Measurements from ENCODE around the gene SYTL2.
"Not testable (repeated sequence)": the region's sequence is repeated elsewhere in the genome, so short reads cannot be mapped to it uniquely, and the experiment has no call there.

Gene SYTL2

DNA sequence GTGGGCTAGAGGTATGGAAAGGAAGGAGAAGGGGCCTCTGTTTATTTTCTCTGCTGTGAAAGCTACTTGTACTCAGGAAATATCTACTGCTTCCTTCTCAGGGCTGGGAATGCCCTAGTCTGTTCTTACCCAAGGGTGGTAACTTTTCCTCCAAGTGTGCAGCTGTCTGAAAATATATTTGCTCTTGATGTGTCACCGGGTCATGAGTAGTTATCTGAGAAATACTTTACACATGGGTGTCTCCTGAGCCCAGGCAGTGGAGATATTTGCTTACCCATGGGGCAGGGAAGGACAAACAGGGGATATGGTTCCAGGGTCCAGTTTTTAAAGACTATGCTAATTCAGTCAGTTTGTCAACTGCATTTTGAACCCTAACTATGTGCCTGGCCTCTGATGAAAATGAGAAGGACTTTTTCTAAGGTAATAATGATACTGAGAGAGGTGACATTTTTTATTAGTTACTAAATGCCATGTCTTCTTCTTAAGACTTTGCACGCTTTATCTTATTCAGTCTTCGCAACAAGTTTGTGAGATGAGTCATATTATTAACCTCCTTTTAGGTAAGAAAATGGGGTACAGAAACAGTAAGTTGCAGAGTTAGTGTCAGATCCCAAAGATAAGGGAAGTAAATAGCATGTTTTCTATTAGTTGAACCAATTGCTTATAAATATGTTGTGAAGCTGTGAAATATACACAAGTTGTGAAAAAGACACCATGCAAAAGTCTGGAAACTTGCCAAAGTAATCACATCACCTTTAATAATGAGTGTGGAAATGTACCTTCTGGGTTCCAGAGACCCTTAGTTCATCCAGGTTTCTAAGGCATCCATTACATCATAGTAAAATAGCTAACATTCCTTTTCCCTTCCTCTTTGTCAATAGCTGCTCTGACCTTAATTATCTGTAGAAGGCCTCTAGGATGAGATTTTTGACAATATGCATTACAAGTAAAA, 22.9 kb downstream of the SYTL2 start:
- TF ChIP-seq, protein P1, sequence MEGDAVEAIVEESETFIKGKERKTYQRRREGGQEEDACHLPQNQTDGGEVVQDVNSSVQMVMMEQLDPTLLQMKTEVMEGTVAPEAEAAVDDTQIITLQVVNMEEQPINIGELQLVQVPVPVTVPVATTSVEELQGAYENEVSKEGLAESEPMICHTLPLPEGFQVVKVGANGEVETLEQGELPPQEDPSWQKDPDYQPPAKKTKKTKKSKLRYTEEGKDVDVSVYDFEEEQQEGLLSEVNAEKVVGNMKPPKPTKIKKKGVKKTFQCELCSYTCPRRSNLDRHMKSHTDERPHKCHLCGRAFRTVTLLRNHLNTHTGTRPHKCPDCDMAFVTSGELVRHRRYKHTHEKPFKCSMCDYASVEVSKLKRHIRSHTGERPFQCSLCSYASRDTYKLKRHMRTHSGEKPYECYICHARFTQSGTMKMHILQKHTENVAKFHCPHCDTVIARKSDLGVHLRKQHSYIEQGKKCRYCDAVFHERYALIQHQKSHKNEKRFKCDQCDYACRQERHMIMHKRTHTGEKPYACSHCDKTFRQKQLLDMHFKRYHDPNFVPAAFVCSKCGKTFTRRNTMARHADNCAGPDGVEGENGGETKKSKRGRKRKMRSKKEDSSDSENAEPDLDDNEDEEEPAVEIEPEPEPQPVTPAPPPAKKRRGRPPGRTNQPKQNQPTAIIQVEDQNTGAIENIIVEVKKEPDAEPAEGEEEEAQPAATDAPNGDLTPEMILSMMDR (IDR thresholded peaks at IDR 0.05; ENCODE audit: low read depth, low read length), result no peak
- no peaks in the 10 kb centered on the region for H3K36me3 ChIP-seq
- DNase-seq, result no peak
- H3K27me3 ChIP-seq, result peaks cover 9% of the 10 kb centered on the region; the same call in 1 of the 2 replicates
- H3K9me3 ChIP-seq, result no peaks in the 10 kb centered on the region
- no peaks in the 10 kb centered on the region for H3K4me1 ChIP-seq
- H3K4me3 ChIP-seq (ENCODE audit: low read depth, low read length), result no peak overlapping the region

DNA sequence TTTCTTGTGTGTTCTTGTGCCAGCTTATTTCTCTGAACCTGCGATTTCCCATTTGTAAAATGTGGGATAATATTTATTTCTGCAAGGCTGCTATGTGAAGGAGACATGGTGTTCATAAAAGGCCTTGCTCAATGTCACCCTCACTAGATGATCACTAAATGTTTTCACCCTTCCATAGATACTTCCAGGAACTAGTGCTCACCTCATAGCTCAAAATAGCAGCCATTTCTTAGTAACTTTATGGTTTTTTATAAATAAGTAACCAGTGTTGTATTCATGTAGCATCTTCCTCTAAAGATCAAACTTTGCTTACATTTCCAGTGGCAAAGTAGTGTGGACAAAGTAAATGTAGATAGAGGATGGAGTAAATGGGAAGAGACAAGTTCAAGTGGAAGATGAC, 23.8 kb downstream of the SYTL2 start:
- no peaks in the 10 kb centered on the region for H3K4me1 ChIP-seq
- DNase-seq, result no peak
- TF ChIP-seq, protein P1 (IDR thresholded peaks at IDR 0.05; ENCODE audit: low read depth, low read length), result no peak

DNA sequence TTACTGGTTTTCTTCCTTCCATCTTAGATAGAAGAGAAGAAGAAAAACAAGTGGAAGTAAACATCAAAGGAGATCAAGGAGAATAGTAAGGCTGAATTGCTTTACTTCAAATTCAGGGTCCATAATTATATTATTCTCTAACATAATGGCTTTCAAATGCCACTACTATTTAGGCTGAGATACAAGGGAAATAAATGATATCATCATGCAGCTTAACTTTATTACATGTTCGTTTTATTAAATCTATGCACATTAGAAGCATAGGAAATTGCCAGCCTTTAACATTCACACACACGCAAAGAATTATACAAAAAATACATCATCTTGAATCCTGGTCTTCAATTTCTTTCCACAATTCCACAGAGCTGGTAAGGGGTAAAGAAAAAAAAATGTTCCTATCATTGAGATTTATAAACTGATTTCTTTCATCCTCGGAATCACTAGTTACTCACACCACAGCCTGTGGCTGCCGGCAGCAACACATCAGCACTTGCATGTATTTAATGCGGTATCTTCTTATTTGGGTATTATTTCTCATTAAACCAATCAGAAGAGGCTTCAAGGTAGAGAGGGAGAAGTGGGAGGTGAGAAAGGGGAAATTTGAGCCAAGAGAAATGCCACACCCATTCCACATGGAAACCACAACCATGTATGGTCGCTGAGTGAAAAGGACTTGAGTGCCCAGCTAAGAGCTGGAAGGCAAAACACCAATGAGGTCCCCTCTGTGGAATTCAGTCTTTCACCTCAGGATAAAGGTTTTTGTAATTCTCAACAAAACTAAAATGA, 26.3 kb downstream of the SYTL2 start:
- H3K9me3 ChIP-seq, result no peaks in the 10 kb centered on the region
- TF ChIP-seq, protein P1 (IDR thresholded peaks at IDR 0.05; ENCODE audit: low read depth, low read length), result no peak
- no peaks in the 10 kb centered on the region for H3K36me3 ChIP-seq
- no peaks in the 10 kb centered on the region for H3K4me1 ChIP-seq
- DNase-seq, result no peak
- no peak overlapping the region for H3K4me3 ChIP-seq (ENCODE audit: low read depth, low read length)
- peaks cover 9% of the 10 kb centered on the region; the same call in 1 of the 2 replicates for H3K27me3 ChIP-seq

More for the DNA sequence above, 23.8 kb downstream of the SYTL2 start:
- Histone ChIP-seq H3K4me3 (ENCODE audit: low read depth, low read length) (no peak overlapping the region), H3K36me3 (no peaks in the 10 kb centered on the region), H3K27me3 (peaks cover 9% of the 10 kb centered on the region; the same call in 1 of the 2 replicates), H3K9me3 (no peaks in the 10 kb centered on the region)

DNA sequence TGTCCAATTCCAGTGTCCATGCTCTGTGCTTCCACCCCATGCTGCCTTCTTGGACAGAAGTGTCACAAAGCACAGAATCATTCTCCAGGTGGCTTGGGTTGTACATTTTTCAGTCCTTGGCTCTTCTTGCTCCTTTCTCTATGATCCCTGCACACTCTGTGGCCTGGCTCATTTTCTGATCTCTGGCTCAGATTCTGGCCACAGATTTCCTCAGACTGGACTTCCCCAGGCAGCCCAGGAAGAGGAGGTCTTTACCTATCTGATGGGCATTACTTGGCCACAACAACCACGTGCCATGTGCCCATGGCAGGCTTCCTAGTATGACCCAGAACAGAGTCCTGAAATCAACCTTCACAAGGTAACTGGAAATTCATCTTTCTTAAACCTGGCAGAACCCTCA, 27.2 kb downstream of the SYTL2 start:
- Histone ChIP-seq H3K27me3 (peaks cover 9% of the 10 kb centered on the region; the same call in 1 of the 2 replicates), H3K4me3 (ENCODE audit: low read depth, low read length) (no peak overlapping the region), H3K36me3 (no peaks in the 10 kb centered on the region), H3K4me1 (no peaks in the 10 kb centered on the region), H3K9me3 (no peaks in the 10 kb centered on the region)
- no peak for DNase-seq
- TF ChIP-seq, protein P1 (IDR thresholded peaks at IDR 0.05; ENCODE audit: low read depth, low read length), result no peak

DNA sequence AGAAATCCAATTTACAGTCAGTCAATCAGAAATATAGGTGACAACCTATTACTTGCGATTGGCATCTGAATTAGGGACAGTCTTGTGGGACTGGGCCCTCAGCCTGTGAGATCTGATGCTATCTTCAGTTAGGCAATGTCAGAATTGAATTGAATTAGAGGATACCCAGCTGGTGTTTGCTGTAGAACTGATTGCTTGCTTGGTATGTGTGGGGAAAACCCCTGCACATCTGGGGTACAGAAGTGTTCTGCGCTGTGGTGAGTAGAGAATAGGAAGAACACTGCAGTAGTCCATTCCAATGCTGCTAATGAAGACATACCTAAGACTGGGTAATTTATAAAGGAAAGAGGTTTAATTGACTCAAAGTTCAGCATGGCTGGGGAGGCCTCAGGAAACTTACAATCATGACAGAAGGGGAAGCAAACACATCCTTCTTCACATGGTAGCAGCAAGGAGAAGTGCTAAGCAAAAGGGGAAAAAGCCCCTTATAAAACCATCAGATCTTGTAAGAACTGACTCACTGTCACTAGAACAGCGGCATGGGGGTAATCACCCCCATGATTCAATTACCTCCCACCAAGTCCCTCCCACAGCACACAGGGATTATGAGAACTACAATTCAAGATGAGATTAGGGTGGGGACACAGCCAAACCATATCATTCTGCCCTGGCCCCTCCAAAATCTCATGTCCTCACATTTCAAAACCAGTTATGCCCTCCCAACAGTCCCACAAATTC, 30.0 kb downstream of the SYTL2 start:
- not testable (repeated sequence) for H3K4me3 ChIP-seq (ENCODE audit: low read depth, low read length); DNase-seq; H3K4me1 ChIP-seq; H3K9me3 ChIP-seq; H3K27me3 ChIP-seq; H3K36me3 ChIP-seq

All from BE2C (cell line).